Stimulated activated CD8-positive, alpha-beta memory T cell treated with anti-CD3 and anti-CD28 coated beads, Interleukin-12 subunit alpha, Interleukin-12 subunit beta, amount 100 ng/mL, for 4 hours (primary cell): ENCODE results near the gene TCTA.

Experiments used
- DNase-seq: peaks from one replicate; pipeline ENCODE4 v3.0.0-alpha.2; 2020; ENCODE audit warnings: low read depth

The TCTA gene

DNA sequence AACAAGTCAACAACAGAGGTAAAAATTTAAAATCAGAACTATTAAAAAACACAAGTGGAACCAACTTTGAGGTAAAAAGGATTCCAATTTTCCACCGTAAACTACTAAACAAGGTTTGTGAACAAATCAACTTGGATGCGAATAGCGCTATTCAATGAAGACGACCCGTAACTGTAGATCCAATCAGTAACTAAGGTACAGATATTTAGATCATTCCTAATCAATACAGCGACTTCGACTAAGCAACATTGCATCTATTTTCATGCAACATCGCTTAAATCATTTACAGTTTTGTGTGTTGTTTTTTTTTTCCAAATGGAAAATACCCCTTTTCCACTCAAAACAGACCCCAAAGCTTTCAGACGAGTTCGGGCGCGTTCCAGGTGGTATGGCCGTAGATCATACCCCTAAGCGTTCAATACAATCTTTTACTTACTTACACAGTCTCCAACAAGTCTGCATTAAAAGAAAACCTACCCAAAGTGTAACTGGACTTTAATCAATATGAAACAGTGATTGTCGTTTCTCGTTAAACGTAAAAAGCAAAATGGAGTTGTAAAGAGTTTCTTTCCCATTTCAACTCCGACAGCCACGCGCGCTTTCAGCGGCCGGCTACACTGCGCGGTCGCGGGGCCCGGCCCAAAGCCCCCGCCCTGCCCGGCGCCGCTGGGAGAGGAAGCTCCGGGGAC is 1.2 kb upstream of the TCTA start:
- DNase-seq: no peak

- DNase-seq: no peak
Measured at GRCh38 chr3:49411535-49411967, 672 bp upstream of the TCTA start.

- no peak for DNase-seq
Measured at GRCh38 chr3:49412632-49413337, 562 bp downstream of the TCTA start.

- no peak for DNase-seq
Measured at GRCh38 chr3:49413338-49413734, 1.1 kb downstream of the TCTA start.

DNA sequence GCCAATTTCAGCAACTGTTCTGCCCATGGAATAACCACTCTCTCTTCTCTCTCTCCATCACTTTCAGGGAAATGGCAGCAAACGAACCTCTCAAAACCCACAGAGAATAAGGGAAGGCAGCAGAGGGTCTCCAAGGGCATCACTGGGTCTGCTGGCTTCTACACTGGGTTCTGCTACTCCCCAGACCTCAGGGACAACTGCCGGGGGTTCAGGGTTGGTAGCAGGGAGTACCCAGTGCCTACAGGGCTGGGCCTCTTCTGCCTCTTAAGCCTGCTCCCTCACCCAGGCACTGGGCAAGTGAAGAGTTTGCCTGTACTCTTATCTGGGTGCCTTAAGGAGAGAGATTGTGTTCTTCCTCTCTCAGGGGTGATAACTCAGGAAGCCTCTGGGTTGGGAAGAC is 2.5 kb downstream of the TCTA start:
- DNase-seq: no peak

DNA sequence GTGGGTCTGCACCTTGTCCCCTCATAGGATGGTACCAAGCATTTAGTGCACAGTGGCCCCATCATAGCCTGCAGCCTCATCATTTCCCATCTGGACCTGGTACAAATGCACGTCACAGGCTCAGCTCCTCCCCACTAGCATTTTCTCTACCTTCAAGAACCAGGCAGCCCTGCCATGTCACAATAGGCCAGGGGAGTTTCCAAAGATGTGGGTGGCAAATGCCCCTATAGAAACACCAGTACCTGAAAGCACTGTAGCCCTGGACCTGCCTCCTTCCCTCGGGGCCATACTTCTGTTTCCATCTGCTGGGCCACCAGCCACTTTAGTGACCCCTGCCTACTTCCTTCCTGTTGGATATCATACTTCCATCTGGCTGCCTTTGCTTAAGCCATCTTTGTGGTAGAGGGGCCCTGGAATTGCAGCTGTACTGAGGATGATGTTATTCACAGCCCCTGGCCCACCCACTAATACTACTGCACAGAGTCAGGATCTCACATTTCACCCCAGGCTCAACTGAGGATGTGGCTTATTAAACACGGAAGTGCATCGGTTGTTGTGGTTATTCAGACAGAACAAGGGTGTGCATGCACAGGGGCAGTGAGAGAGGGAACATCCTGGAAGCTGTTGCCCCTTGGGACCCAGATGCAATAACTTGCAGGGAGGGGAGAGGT is 3.8 kb downstream of the TCTA start:
- DNase-seq: peak; percentile 47

- DNase-seq: no peak
Measured at GRCh38 chr3:49416867-49417266, 4.6 kb downstream of the TCTA start.

GRCh38 chr3:49417516-49418120 is 5.4 kb downstream of the TCTA start:
- no peak for DNase-seq

DNA sequence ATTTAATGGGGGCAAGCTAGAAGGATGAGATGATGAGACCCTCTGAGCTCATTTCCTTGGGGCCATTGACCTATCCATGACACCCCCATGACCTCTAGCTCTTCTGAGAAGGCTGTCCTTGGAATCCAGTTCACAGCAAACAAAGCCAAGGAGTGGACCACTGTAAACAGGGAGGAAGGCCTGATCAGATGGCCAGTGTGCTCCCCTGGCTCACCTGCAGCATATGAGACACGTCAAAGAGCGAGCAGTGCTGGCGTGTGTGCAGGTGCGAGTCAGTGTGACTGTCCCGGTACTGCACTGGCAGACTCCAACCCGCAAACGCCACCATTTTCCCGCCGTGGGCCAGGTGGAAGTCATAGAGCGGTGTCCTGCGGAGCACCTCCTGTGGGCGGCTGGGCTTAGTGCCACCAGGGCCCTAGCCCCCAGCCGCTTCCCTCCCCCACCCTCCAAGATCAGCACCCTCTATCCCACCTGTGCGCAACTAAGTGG is 9.7 kb downstream of the TCTA start:
- DNase-seq: no peak

- DNase-seq: no peak
Measured at GRCh38 chr3:49422379-49423248, 10.4 kb downstream of the TCTA start, which contains the start of gene AMT. Gene AMT (minus strand): TSS chr3:49422473. CDS start chr3:49422450, 23 bp downstream.

DNA sequence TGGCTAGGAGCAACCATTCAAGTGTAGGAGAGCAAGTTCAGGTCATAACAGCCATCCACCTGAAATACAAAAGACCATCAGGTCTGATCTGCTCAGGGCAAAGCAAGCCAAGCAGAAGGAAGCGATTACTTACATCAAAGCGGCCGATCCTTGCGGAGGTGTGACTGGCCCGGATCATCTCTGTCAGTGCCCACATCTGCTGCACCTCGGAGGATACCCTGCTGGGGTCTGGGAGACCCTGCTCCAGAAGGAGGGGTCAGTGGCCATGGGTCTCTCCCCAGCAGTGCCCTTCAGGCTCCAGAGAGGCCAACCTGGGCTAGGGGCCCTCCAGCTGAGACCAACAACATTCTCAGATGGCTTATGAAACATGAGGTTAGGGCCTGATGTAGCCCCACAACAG is 12.6 kb downstream of the TCTA start:
- no peak for DNase-seq

DNA sequence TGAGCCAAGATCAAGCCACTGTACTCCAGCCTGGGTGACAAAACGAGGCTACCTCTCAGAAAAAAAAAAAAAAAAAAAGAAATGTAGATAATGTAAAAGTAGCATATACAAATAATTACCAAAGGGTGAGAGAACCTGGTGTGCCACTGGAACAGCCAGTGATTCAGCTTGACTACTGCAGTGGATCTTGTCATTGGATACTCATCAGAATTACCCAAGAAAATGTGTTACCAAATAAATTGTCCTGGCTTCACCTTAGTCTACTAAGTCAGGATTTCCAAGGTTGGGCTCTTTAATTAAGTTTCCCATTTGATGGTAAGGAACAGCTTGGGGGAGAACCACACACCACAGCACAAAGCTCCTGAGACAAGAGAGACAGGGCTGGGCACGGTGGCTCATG is 15.4 kb downstream of the TCTA start:
- no peak for DNase-seq

DNA sequence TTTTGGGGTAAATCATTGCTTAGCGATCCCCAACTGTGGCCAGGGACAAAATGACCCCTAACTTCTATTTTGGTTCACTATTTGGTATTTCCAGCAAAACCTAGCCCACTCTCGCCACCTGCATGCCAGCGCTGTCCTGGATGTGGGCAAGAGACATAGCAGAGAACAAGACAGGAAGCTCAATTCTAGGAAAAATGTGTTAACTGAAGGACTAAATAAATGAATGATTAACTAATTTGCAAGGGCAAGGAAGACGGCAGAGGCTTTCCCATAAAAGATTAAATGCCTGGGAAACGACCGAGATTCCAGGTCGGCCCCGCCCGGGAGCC is 16.5 kb downstream of the TCTA start:
- DNase-seq: no peak

GRCh38 chr3:49434731-49435130 is 22.5 kb downstream of the TCTA start:
- no peak for DNase-seq

DNA sequence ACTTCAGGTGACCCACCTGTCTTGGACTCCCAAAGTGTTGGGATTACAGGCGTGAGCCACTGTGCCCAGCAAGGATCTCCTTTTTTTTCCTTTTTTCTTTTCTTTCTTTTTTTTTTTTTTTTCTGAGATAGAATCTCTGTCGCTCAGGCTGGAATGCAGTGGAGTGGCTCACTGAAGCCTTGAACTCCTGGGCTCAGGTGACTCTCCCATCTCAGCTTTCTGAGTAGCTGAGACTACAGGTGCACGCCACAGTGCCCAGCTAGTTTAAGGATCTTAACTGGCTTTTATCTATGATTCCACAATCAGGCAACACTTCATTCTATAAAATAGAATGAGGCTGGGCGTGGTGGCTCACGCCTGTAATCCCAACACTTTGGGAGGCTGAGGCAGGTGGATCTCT is 33.2 kb downstream of the TCTA start:
- DNase-seq: no peak

DNA sequence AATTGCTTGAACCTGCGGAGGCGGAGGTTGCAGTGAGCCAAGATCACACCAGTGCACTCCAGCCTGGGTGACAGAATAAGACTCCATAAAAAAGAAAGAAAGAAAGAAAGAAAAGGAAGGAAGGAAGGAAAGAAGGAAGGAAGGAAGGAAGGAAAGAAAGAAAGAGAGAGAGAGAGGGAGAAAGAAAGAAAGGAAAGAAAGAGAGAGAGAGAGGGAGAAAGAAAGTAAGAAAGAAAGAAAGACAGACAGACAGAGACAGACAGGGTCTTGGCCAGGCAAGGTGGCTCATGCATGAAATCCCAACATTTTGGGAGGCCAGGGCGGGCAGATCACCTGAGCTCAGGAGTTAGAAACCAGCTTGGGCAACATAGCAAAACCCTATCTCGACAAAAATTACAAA is 41.4 kb downstream of the TCTA start:
- DNase-seq: no peak

DNA sequence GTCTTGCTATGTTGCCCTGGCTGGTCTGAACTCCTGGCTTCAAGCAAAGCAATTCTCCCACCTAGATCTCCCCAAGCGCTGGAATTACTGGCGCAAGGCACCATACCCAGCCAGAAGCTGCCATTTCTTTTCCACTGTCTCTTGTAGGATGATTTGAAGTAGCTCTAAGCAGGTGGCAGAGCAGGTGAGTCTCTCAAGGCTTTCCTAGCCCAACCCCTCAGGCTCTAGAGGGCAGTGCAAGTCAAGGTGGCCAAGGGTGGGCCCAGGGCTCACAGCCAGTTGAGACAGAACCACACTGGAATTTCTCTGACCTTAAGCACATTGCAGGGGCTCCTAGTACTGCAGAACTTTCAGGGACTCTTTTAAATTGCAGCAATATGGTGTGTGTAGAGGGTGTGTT is 42.2 kb downstream of the TCTA start:
- no peak for DNase-seq

- no peak for DNase-seq
Measured at GRCh38 chr3:49454898-49455681, 42.9 kb downstream of the TCTA start.

GRCh38 chr3:49456466-49456865 is 44.2 kb downstream of the TCTA start:
- DNase-seq: no peak

- no peak for DNase-seq
Measured at GRCh38 chr3:49460188-49460890, 48.1 kb downstream of the TCTA start.
